ENCODE results near the gene GOT2. TPM values are rescaled to one million over a fixed set of nuclear protein-coding genes. Genes with fewer than 3 reads are reported as not detected.

Gene GOT2
- total RNA-seq, 1 experiment from 2014 or later = 64.0 TPM

DNA sequence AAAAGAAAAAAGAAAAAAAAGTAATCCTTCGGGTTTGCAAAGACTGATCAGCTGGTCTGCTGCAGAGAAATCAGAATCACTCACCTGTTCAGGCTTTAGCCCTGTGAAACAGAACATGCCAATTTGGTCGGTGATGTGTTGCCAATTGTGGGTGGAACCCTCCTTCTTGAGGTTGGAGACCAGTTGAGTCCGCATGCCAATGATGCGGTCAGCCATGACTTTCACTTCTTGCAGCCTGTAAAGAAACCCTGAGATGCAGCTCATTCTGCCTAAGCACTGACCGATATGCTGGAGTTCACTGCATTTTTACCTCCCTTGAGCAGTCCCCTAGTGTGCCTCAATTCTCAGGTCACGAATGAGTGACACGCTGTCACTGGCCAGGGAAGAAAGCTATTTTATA, 24.8 kb downstream of the GOT2 start:
- Histone ChIP-seq H3K4me1 (ENCODE audit: control insufficient read depth, insufficient read depth, low read length) (no peaks in the 10 kb centered on the region), H3K27me3 (ENCODE audit: control insufficient read depth, insufficient read depth, low read length) (no peaks in the 10 kb centered on the region), H3K36me3 (ENCODE audit: control insufficient read depth, insufficient read depth, low read length) (no peaks in the 10 kb centered on the region), H3K9me3 (ENCODE audit: control insufficient read depth, insufficient read depth, low read depth, low read length) (no peaks in the 10 kb centered on the region), H3K4me3 (ENCODE audit: low read depth in 2 of 2, low read length in 2 of 2) (no peak overlapping the region), H3K27ac (ENCODE audit: low read length) (no peak overlapping the region)
- ATAC-seq (no peak), DNase-seq (ENCODE audit: low read depth, low spot score) (no peak)
- BruUV-seq (replicated peaks) = no TSS peak
- in situ Hi-C loops (cut with HindIII; ENCODE audit: low pct_unique_long_range_greater_than_20kb, low sequenced_read_pairs) = no loop called here
- intact Hi-C loops (cut with micrococcal nuclease; ENCODE audit: unreplicated experiment) = no loop called here
- TF ChIP-seq, protein P1, sequence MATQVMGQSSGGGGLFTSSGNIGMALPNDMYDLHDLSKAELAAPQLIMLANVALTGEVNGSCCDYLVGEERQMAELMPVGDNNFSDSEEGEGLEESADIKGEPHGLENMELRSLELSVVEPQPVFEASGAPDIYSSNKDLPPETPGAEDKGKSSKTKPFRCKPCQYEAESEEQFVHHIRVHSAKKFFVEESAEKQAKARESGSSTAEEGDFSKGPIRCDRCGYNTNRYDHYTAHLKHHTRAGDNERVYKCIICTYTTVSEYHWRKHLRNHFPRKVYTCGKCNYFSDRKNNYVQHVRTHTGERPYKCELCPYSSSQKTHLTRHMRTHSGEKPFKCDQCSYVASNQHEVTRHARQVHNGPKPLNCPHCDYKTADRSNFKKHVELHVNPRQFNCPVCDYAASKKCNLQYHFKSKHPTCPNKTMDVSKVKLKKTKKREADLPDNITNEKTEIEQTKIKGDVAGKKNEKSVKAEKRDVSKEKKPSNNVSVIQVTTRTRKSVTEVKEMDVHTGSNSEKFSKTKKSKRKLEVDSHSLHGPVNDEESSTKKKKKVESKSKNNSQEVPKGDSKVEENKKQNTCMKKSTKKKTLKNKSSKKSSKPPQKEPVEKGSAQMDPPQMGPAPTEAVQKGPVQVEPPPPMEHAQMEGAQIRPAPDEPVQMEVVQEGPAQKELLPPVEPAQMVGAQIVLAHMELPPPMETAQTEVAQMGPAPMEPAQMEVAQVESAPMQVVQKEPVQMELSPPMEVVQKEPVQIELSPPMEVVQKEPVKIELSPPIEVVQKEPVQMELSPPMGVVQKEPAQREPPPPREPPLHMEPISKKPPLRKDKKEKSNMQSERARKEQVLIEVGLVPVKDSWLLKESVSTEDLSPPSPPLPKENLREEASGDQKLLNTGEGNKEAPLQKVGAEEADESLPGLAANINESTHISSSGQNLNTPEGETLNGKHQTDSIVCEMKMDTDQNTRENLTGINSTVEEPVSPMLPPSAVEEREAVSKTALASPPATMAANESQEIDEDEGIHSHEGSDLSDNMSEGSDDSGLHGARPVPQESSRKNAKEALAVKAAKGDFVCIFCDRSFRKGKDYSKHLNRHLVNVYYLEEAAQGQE (IDR thresholded peaks at IDR 0.05; ENCODE audit: insufficient read depth in 1 of 2, low read depth in 2 of 2, low read length in 1 of 2) = no peak
- TF ChIP-seq, protein P2, sequence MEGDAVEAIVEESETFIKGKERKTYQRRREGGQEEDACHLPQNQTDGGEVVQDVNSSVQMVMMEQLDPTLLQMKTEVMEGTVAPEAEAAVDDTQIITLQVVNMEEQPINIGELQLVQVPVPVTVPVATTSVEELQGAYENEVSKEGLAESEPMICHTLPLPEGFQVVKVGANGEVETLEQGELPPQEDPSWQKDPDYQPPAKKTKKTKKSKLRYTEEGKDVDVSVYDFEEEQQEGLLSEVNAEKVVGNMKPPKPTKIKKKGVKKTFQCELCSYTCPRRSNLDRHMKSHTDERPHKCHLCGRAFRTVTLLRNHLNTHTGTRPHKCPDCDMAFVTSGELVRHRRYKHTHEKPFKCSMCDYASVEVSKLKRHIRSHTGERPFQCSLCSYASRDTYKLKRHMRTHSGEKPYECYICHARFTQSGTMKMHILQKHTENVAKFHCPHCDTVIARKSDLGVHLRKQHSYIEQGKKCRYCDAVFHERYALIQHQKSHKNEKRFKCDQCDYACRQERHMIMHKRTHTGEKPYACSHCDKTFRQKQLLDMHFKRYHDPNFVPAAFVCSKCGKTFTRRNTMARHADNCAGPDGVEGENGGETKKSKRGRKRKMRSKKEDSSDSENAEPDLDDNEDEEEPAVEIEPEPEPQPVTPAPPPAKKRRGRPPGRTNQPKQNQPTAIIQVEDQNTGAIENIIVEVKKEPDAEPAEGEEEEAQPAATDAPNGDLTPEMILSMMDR (IDR thresholded peaks at IDR 0.05) = no peak
- TF ChIP-seq POLR2AphosphoS5 (IDR thresholded peaks at IDR 0.05; ENCODE audit: low read depth, low read length) = no peak
- no peak for TF ChIP-seq SIN3A (IDR thresholded peaks at IDR 0.05; ENCODE audit: borderline replicate concordance, insufficient read depth, low read depth, low read length)
- TF ChIP-seq TCF7L2 (IDR thresholded peaks at IDR 0.05; ENCODE audit: low read depth, low read length) = no peak
- POLR2A ChIA-PET = no interaction called here
- CTCF ChIA-PET = no interaction called here

DNA sequence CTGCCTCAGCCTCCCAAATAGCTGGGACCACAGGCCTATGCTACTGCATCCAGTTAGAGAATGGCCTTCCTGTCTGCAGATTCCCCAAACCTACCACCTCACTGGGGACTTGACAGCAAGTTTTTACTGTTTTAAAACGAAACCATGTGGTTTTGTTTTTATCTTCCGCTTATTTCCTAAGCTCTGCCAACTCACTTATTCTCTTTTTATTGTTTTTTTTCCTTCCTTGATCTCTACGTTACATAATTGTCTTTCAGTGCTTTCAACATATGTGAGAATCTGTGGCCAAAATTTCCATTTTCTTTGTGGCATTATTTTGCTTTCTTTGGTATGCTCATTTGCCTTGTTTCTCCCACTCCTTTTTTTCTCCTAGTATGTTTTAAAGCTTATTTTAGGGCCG, 35.0 kb downstream of the GOT2 start:
- Histone ChIP-seq H3K36me3 (ENCODE audit: control insufficient read depth, insufficient read depth, low read length) (no peaks in the 10 kb centered on the region), H3K27me3 (ENCODE audit: control insufficient read depth, insufficient read depth, low read length) (no peaks in the 10 kb centered on the region), H3K9me3 (ENCODE audit: control insufficient read depth, insufficient read depth, low read depth, low read length) (no peaks in the 10 kb centered on the region), H3K4me3 (ENCODE audit: low read depth in 2 of 2, low read length in 2 of 2) (no peak overlapping the region), H3K4me1 (ENCODE audit: control insufficient read depth, insufficient read depth, low read length) (no peaks in the 10 kb centered on the region), H3K27ac (ENCODE audit: low read length) (no peak overlapping the region)
- POLR2A ChIA-PET = no interaction called here
- BruUV-seq (replicated peaks) = no TSS peak
- ATAC-seq = no peak
- intact Hi-C loops (cut with micrococcal nuclease; ENCODE audit: unreplicated experiment) (no loop called here), in situ Hi-C loops (cut with HindIII; ENCODE audit: low pct_unique_long_range_greater_than_20kb, low sequenced_read_pairs) (no loop called here)
- DNase-seq (ENCODE audit: low read depth, low spot score) = no peak
- TF ChIP-seq TCF7L2 (IDR thresholded peaks at IDR 0.05; ENCODE audit: low read depth, low read length) (no peak), SIN3A (IDR thresholded peaks at IDR 0.05; ENCODE audit: borderline replicate concordance, insufficient read depth, low read depth, low read length) (no peak)
- TF ChIP-seq, protein P2 (IDR thresholded peaks at IDR 0.05) = no peak
- CTCF ChIA-PET = no interaction called here

Data from Panc1 (cell line).